Gastrocnemius medialis (tissue), 4 donors: ENCODE data around the gene SLITRK1. TPM values are rescaled to one million over a fixed set of nuclear protein-coding genes. Genes with fewer than 3 reads are reported as not detected.

Source experiments
- ATAC-seq, 2 donors: fragments of 150-250 bp; one replicate each; pipeline ENCODE4 v1.9.1; 2016
- DNase-seq, 2 donors: peaks; one replicate each; pipeline ENCODE4 v3.0.0-alpha.2; 2019
- H3K27ac ChIP-seq, 4 donors: fragments of 200-600 bp; sonication (generic); 1 replicate in 1 of 4; 2 replicates in 3 of 4; pipeline ENCODE4 v1.5.1; 2016 to 2018; ENCODE audit warnings: mild to moderate bottlenecking in 2 of 4, moderate library complexity in 1 of 4
- H3K27me3 ChIP-seq, 3 donors: fragments of 200-600 bp; sonication (generic) in 2 of 3; 1 replicate in 1 of 3; 2 replicates in 2 of 3; pipeline versions ENCODE4 v1.5.1 to v1.6.0; 2016 to 2019; ENCODE audit warnings: mild to moderate bottlenecking in 1 of 3, moderate library complexity in 1 of 3
- H3K36me3 ChIP-seq, 2 donors: fragments of 200-600 bp; sonication (generic) in 1 of 2; one replicate each; pipeline ENCODE4 v1.5.1; 2017 to 2018
- H3K4me1 ChIP-seq, 2 donors: fragments of 200-600 bp; sonication (generic) in 1 of 2; one replicate each; pipeline ENCODE4 v1.5.1; 2016 to 2017; ENCODE audit warnings: mild to moderate bottlenecking in 2 of 2
- H3K4me3 ChIP-seq, 4 donors: fragments of 200-600 bp; sonication (generic) in 3 of 4; 1 replicate in 1 of 4; 2 replicates in 3 of 4; pipeline ENCODE4 v1.5.1; 2016 to 2019; ENCODE audit warnings: mild to moderate bottlenecking in 2 of 4
- H3K9me3 ChIP-seq, 3 donors: fragments of 200-600 bp; sonication (generic) in 2 of 3; 1 replicate in 1 of 3; 2 replicates in 2 of 3; pipeline ENCODE4 v1.5.1; 2016 to 2019
- CTCF ChIP-seq, 5 experiments: fragments of 450-650 bp in 3 of 5; fragments of 200-600 bp in 2 of 5; sonication (generic) in 2 of 5; IDR thresholded peaks in 4 of 5; conservative IDR thresholded peaks in 1 of 5; 1 replicate in 4 of 5; 2 replicates in 1 of 5; pipeline ENCODE4 v1.5.1; 2016 to 2019; ENCODE audit warnings: antibody characterized with exemption in 5 of 5, mild to moderate bottlenecking in 3 of 5, moderate library complexity in 3 of 5
- POLR2A ChIP-seq, 2 donors: fragments of 450-650 bp; IDR thresholded peaks; one replicate each; pipeline ENCODE4 v1.6.1; 2017; ENCODE audit warnings: antibody characterized with exemption in 2 of 2, mild to moderate bottlenecking in 2 of 2, moderate library complexity in 2 of 2
- in situ Hi-C, 4 donors: fragments of 200-750 bp; cut with MboI; loops; one replicate each; pipeline versions ENCODE4 v1.15.0 to v1.8.0; 2017; ENCODE audit warnings: low sequenced_read_pairs in 4 of 4
- intact Hi-C: fragments of 100-400 bp; cut with DNase I; formaldehyde crosslinking; loops from one replicate; pipeline ENCODE4 v1.15.1; 2023; ENCODE audit warnings: low total_unique reads
- total RNA-seq, 4 donors: library from RNA; depleted of rRNA; stranded (reverse); fragments of >200 nt; gene quantifications; one replicate each; pipeline versions ENCODE4 v1.1.0 to v1.2.3, GENCODE V29; 2016

The SLITRK1 gene
- total RNA-seq, 4 donors from 2014 or later = not detected

GRCh38 chr13:83876546-83876945 lies 5.7 kb downstream of the SLITRK1 start:
- Histone ChIP-seq H3K9me3 (no peaks in the 10 kb centered on the region), H3K36me3 (no peaks in the 10 kb centered on the region), H3K27ac (no peak overlapping the region), H3K4me3 (no peak overlapping the region), H3K27me3 (peaks cover 20 to 26% (median 23%) of the 10 kb centered on the region in 3 donors), H3K4me1 (no peaks in the 10 kb centered on the region)
- TF ChIP-seq POLR2A (IDR thresholded peaks at IDR 0.05) (no peak), CTCF (IDR thresholded peaks at IDR 0.05 in 4 of 5, conservative IDR thresholded peaks at IDR 0.05 in 1 of 5) (no peak)
- DNase-seq = no peak
- ATAC-seq = no peak
- intact Hi-C loops = no loop called here
- in situ Hi-C loops = no loop called here

GRCh38 chr13:83867708-83868107 lies 14.6 kb downstream of the SLITRK1 start:
- Histone ChIP-seq H3K4me1 (no peaks in the 10 kb centered on the region), H3K27me3 (no peaks in the 10 kb centered on the region), H3K36me3 (no peaks in the 10 kb centered on the region), H3K9me3 (no peaks in the 10 kb centered on the region), H3K27ac (no peak overlapping the region), H3K4me3 (no peak overlapping the region)
- no peak for ATAC-seq
- TF ChIP-seq POLR2A (IDR thresholded peaks at IDR 0.05) = no peak
- TF ChIP-seq CTCF (IDR thresholded peaks at IDR 0.05 in 4 of 5, conservative IDR thresholded peaks at IDR 0.05 in 1 of 5) = no peak
- intact Hi-C loops (no loop called here), in situ Hi-C loops (no loop called here)
- DNase-seq = no peak

- in situ Hi-C loops (no loop called here), intact Hi-C loops (no loop called here)
- Histone ChIP-seq H3K4me3 (no peak overlapping the region), H3K9me3 (no peaks in the 10 kb centered on the region), H3K36me3 (no peaks in the 10 kb centered on the region), H3K27me3 (no peaks in the 10 kb centered on the region), H3K27ac (no peak overlapping the region), H3K4me1 (no peaks in the 10 kb centered on the region)
- DNase-seq = no peak
- TF ChIP-seq CTCF (IDR thresholded peaks at IDR 0.05 in 4 of 5, conservative IDR thresholded peaks at IDR 0.05 in 1 of 5) = no peak
- TF ChIP-seq POLR2A (IDR thresholded peaks at IDR 0.05) = no peak
- no peak for ATAC-seq
Observed at GRCh38 chr13:83865161-83866137, 16.8 kb downstream of the SLITRK1 start.

GRCh38 chr13:83853771-83854170 lies 28.5 kb downstream of the SLITRK1 start:
- Histone ChIP-seq H3K27ac (no peak overlapping the region), H3K36me3 (no peaks in the 10 kb centered on the region), H3K27me3 (no peaks in the 10 kb centered on the region), H3K4me3 (no peak overlapping the region), H3K9me3 (no peaks in the 10 kb centered on the region), H3K4me1 (no peaks in the 10 kb centered on the region)
- ATAC-seq = no peak
- intact Hi-C loops = no loop called here
- no peak for DNase-seq
- in situ Hi-C loops = no loop called here
- no peak for TF ChIP-seq POLR2A (IDR thresholded peaks at IDR 0.05)
- TF ChIP-seq CTCF (IDR thresholded peaks at IDR 0.05 in 4 of 5, conservative IDR thresholded peaks at IDR 0.05 in 1 of 5) = no peak
